ENCODE results near the gene ZNF232. TPM values are rescaled to one million over a fixed set of nuclear protein-coding genes. Genes with fewer than 3 reads are reported as not detected.

The ZNF232 gene
- total and polyA plus RNA-seq, 2 donors (not counting 1 experiment from before 2014, with no cell fraction given): 9.9 to 17.4 TPM

GRCh38 chr17:5099271-5099670, 12.4 kb downstream of the ZNF232 start:
- TF ChIP-seq CTCF (IDR thresholded peaks at IDR 0.05) (no peak), EZH2 (IDR thresholded peaks at IDR 0.05; ENCODE audit: borderline replicate concordance, insufficient read depth, low read depth, low read length, poor library complexity, severe bottlenecking) (no peak)
- no peaks in the 10 kb centered on the region for H3K36me3 ChIP-seq (replicated peaks in 1 of 2; ENCODE audit: control extremely low read depth in 1 of 2, control insufficient read depth in 1 of 2, extremely low read depth in 1 of 2, insufficient read depth in 2 of 2, low read length in 1 of 2)
- no peak for DNase-seq
- no peaks in the 10 kb centered on the region for H3K27me3 Mint-ChIP-seq
- no peak overlapping the region for H3K9ac ChIP-seq (ENCODE audit: low read length)
- H3K4me1 ChIP-seq (ENCODE audit: control insufficient read depth in 2 of 2, insufficient read depth in 2 of 2, low read length in 2 of 2): peaks cover 4 to 14% of the 10 kb centered on the region in 2 donors
- WGBS (ENCODE audit: insufficient coverage): 100% methylated on average over 4 of the region's 5 CpGs
- H3K4me3 Mint-ChIP-seq: no peak overlapping the region
- no peak overlapping the region for H2AFZ ChIP-seq (ENCODE audit: insufficient read depth, low read depth, low read length, poor library complexity, severe bottlenecking)
- no peak overlapping the region for H3K4me2 ChIP-seq (replicated peaks; ENCODE audit: low read depth, low read length, poor library complexity, severe bottlenecking)
- H3K4me3 ChIP-seq (ENCODE audit: control extremely low read depth in 1 of 5, extremely low read depth in 1 of 5, insufficient read depth in 1 of 5, low read depth in 2 of 5, low read length in 4 of 5): no peak overlapping the region
- intact Hi-C loops (cut with micrococcal nuclease): loop anchor here (5.0 kb wide), 1 partner anchor 93 kb away; the partner anchor contains the start of gene ZNF594
- peaks cover 6% of the 10 kb centered on the region for H3K9me3 Mint-ChIP-seq (ENCODE audit: insufficient read depth)
- no peaks in the 10 kb centered on the region for H3K79me2 ChIP-seq (ENCODE audit: control insufficient read depth, insufficient read depth, low read length)
- no peak overlapping the region for H3K27ac Mint-ChIP-seq
- ChIA-PET CTCF (no interaction called here), POLR2A (interaction anchor here (0.7 kb wide), 1 partner anchor 151 kb away, joined by 4 read pairs; the partner anchor contains the start of gene PFN1)
- H3K9me3 ChIP-seq (ENCODE audit: control extremely low read depth in 1 of 3, control insufficient read depth in 2 of 3, insufficient read depth in 1 of 3, low read length in 2 of 3): peaks cover 3 to 24% (median 17%) of the 10 kb centered on the region in 3 donors
- H3K27me3 ChIP-seq (replicated peaks in 1 of 4; ENCODE audit: control extremely low read depth in 1 of 4, control insufficient read depth in 3 of 4, insufficient read depth in 4 of 4, low read length in 3 of 4): peaks cover 0 to 3% (median 0%) of the 10 kb centered on the region in 4 experiments
- H3K27ac ChIP-seq (ENCODE audit: low read length in 2 of 2): no peak overlapping the region
- H3K4me1 Mint-ChIP-seq: peaks cover 12% of the 10 kb centered on the region
- no peak for ATAC-seq (ENCODE audit: low read depth)
- no peaks in the 10 kb centered on the region for H4K20me1 ChIP-seq (ENCODE audit: control insufficient read depth, insufficient read depth, low read length, poor library complexity, severe bottlenecking)

- H3K9me3 Mint-ChIP-seq (ENCODE audit: insufficient read depth): peaks cover 8% of the 10 kb centered on the region
- ATAC-seq (ENCODE audit: low read depth): peak; percentile 93
- peaks cover 4 to 14% of the 10 kb centered on the region in 2 donors for H3K4me1 ChIP-seq (ENCODE audit: control insufficient read depth in 2 of 2, insufficient read depth in 2 of 2, low read length in 2 of 2)
- H3K4me3 Mint-ChIP-seq: peak overlapping the region; percentile 97
- H3K9me3 ChIP-seq (ENCODE audit: control extremely low read depth in 1 of 3, control insufficient read depth in 2 of 3, insufficient read depth in 1 of 3, low read length in 2 of 3): peaks cover 8 to 44% (median 30%) of the 10 kb centered on the region in 3 donors
- peak overlapping the region; percentile 80 for H3K9ac ChIP-seq (ENCODE audit: low read length)
- no peaks in the 10 kb centered on the region for H3K79me2 ChIP-seq (ENCODE audit: control insufficient read depth, insufficient read depth, low read length)
- ChIA-PET POLR2A (interaction anchor here (0.6 to 1.0 kb wide), 3 partner anchors 19 to 108 kb away, joined by 3 to 8 read pairs (median 5); partner anchors contain the start of gene ZFP3), CTCF (interaction anchor here (0.7 to 3.0 kb wide), 3 partner anchors 12 to 18 kb away, joined by 3 to 12 read pairs (median 4); partner anchors contain the start of gene ZFP3)
- peak overlapping the region; percentile 93 for H3K4me2 ChIP-seq (replicated peaks; ENCODE audit: low read depth, low read length, poor library complexity, severe bottlenecking)
- intact Hi-C loops (cut with micrococcal nuclease): loop anchor here (1.0 to 5.0 kb wide), 3 partner anchors 14 to 95 kb away; partner anchors contain the start of genes ZFP3, ZNF232 and ZNF594
- H3K4me1 Mint-ChIP-seq: peaks cover 12% of the 10 kb centered on the region
- DNase-seq: peak; percentile 81
- peaks cover 0 to 3% (median 0%) of the 10 kb centered on the region in 4 experiments for H3K27me3 ChIP-seq (replicated peaks in 1 of 4; ENCODE audit: control extremely low read depth in 1 of 4, control insufficient read depth in 3 of 4, insufficient read depth in 4 of 4, low read length in 3 of 4)
- WGBS (ENCODE audit: insufficient coverage): 6% methylated on average over 57 of the region's 63 CpGs
- peak overlapping the region; percentile 33 to 76 for H3K27ac ChIP-seq (ENCODE audit: low read length in 2 of 2)
- peak overlapping the region; percentile 90 for H3K27ac Mint-ChIP-seq
- peak overlapping the region; percentile 17 to 79 (median 71) for H3K4me3 ChIP-seq (ENCODE audit: control extremely low read depth in 1 of 5, extremely low read depth in 1 of 5, insufficient read depth in 1 of 5, low read depth in 2 of 5, low read length in 4 of 5)
- H2AFZ ChIP-seq (ENCODE audit: insufficient read depth, low read depth, low read length, poor library complexity, severe bottlenecking): peak overlapping the region; percentile 94
- no peaks in the 10 kb centered on the region for H3K27me3 Mint-ChIP-seq
- peaks cover 0 to 4% of the 10 kb centered on the region in 2 experiments for H3K36me3 ChIP-seq (replicated peaks in 1 of 2; ENCODE audit: control extremely low read depth in 1 of 2, control insufficient read depth in 1 of 2, extremely low read depth in 1 of 2, insufficient read depth in 2 of 2, low read length in 1 of 2)
- no peak for TF ChIP-seq EZH2 (IDR thresholded peaks at IDR 0.05; ENCODE audit: borderline replicate concordance, insufficient read depth, low read depth, low read length, poor library complexity, severe bottlenecking)
- no peaks in the 10 kb centered on the region for H4K20me1 ChIP-seq (ENCODE audit: control insufficient read depth, insufficient read depth, low read length, poor library complexity, severe bottlenecking)
Observed at GRCh38 chr17:5097101-5097834, 14.4 kb downstream of the ZNF232 start.

Measured in B cell (primary cell).